HG03432 (cell line): ENCODE data around the gene CCDC81.

Experiments used
- ATAC-seq: cut with Tn5 transposase; IDR thresholded peaks from one replicate; pipeline ENCODE4 v1.9.1; 2021; ENCODE audit warnings: mild to moderate bottlenecking, moderate library complexity; ENCODE audit not compliant: unreplicated experiment

CCDC81 gene

GRCh38 chr11:86438685-86439084 lies 64.0 kb downstream of the CCDC81 start:
- ATAC-seq, result no peak

GRCh38 chr11:86440305-86440716 lies 65.6 kb downstream of the CCDC81 start:
- no peak for ATAC-seq

GRCh38 chr11:86440843-86441242 lies 66.2 kb downstream of the CCDC81 start:
- ATAC-seq, result no peak

- ATAC-seq, result no peak
Measured at GRCh38 chr11:86442420-86442819, 67.7 kb downstream of the CCDC81 start.

GRCh38 chr11:86442827-86443226 lies 68.1 kb downstream of the CCDC81 start:
- no peak for ATAC-seq

GRCh38 chr11:86443415-86443814 lies 68.7 kb downstream of the CCDC81 start:
- peak; percentile 29 for ATAC-seq

- ATAC-seq, result peak; percentile 29
Measured at GRCh38 chr11:86444981-86445380, 70.3 kb downstream of the CCDC81 start.

- ATAC-seq, result no peak
Measured at GRCh38 chr11:86446163-86446923, 71.7 kb downstream of the CCDC81 start.

GRCh38 chr11:86446924-86447285 lies 72.2 kb downstream of the CCDC81 start:
- ATAC-seq, result no peak

- ATAC-seq, result peak; percentile 40
Measured at GRCh38 chr11:86447763-86448480, 73.2 kb downstream of the CCDC81 start.

GRCh38 chr11:86449993-86450629 lies 75.4 kb downstream of the CCDC81 start:
- ATAC-seq, result no peak

GRCh38 chr11:86453290-86454030 lies 78.8 kb downstream of the CCDC81 start:
- no peak for ATAC-seq

GRCh38 chr11:86456075-86456939 lies 81.6 kb downstream of the CCDC81 start:
- peak; percentile 83 for ATAC-seq

- ATAC-seq, result no peak
Measured at GRCh38 chr11:86458294-86459001, 83.8 kb downstream of the CCDC81 start.

GRCh38 chr11:86459002-86459385 lies 84.3 kb downstream of the CCDC81 start:
- no peak for ATAC-seq

GRCh38 chr11:86459682-86460460 lies 85.2 kb downstream of the CCDC81 start:
- no peak for ATAC-seq

- ATAC-seq, result no peak
Measured at GRCh38 chr11:86460461-86461385, 86.0 kb downstream of the CCDC81 start.

- no peak for ATAC-seq
Measured at GRCh38 chr11:86461892-86462291, 87.2 kb downstream of the CCDC81 start.
